Activated CD8-positive, alpha-beta memory T cell treated with anti-CD3 and anti-CD28 coated beads for 4 hours (primary cell): ENCODE data around the gene ST6GAL2.

ENCODE experiments used
- DNase-seq, 2 donors: peaks; one replicate each; pipeline ENCODE4 v3.0.0-alpha.2; 2020; ENCODE audit warnings: low read depth in 2 of 2

Gene ST6GAL2

DNA sequence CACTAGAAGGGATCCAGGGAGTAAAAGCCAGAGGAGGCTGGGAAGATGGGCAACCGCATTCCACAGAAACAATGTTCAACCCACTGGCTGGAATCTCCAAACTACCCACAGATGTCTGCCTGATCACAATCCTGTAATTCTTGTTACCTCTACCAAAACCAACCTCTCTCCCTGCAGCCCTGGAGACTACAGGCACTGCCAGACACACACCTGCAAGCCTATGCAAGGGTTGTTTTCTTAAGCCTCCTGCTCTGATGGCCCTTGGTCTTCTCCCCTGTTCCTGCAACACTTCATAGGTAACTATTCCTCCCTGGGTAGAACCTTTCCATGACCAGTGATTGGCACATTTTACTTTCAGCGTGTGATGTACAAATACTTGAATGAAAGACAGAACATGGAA, 21.9 kb downstream of the ST6GAL2 start:
- DNase-seq: no peak

DNA sequence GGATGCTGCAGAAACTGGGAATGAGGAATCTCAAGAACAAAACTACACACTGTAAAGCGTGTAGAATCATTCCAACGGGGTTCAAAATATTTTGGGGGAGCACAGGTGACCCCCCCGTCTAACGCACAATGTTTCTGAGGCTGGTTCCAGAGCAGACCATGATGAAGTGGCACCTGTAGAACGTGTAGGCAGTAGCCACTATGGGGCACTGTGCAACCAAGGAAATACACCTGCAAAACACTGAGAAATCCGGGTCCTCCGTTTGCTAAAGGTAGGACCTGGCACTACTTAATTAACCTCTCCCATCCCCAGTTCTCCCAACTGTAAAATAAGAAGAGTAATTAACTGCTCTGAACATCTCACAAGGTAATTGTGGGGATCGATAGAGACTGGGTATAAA, 22.6 kb downstream of the ST6GAL2 start:
- DNase-seq: no peak

- DNase-seq: no peak
Observed at GRCh38 chr2:106859498-106859897, 26.5 kb downstream of the ST6GAL2 start.

GRCh38 chr2:106858810-106859209, 27.2 kb downstream of the ST6GAL2 start:
- no peak for DNase-seq

GRCh38 chr2:106857882-106858478, 28.0 kb downstream of the ST6GAL2 start:
- no peak for DNase-seq

DNA sequence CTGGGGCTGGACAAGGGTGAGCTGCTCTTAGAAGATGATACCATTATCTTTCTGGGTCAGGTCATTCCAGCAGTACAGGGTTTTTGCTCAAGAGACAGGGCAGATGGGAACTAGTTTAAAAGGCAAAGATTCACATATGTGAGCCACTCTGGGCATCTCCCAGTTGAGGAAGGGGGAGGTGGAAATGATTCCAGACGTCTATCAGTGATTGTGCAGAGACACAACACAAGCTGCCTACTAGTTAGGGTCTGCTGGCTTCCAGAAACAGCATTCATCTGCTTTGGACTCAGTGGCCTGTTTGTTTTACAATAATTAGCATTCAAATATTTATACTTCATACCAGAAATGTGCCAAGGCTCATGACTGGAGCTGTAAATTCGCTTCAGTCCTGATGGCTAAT, 32.3 kb downstream of the ST6GAL2 start:
- DNase-seq: no peak

DNA sequence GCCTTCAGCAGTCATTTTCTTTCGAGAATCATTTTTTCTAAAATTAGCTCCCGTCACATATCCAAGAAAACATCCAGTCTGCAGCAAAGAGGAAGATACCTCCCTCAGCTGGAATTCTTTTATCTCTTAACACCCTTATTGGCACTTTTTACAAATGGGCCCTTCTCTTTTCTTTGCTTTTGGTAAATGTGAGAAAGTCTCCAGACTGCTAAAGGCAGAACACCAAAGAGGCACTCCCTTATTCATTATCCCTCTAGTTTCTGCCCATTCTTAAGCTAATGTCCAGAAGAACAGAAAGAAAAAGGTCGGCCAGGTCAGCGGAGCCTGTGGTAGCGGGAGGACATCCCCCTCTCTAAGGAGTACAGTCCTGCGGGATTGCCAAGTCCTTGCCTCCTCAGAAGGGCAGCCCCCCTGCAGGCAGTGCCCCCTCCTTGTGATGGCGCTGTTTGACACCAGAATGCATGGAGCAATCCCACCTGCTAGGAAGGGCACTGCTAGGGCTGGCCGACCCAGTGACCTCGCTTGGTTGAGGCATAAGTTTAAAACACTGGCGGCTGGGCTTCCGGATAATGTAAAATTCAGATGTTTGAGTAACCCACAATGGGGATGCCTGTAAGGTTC, 34.0 kb downstream of the ST6GAL2 start:
- no peak for DNase-seq

- no peak for DNase-seq
Observed at GRCh38 chr2:106851087-106851874, 34.7 kb downstream of the ST6GAL2 start.

- DNase-seq: no peak
Observed at GRCh38 chr2:106849253-106849652, 36.7 kb downstream of the ST6GAL2 start.

DNA sequence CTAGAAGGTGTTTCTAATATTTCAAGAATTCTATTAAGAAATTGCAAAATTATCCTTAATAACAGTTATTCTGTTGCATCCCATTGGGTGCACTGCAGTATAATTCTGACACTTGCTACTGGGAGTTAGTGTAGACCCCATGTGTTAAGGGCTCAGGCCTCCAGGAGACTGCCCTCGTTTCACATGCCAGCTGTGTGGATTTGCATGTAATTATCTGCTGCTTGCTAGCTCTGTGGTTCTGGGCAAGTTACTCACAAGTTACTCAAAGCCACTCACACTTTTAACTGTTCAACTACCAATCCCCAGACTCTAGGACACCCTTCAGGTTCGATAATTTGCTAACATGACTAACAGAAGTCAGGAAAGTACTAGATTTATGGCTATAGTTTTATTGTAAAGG, 38.6 kb downstream of the ST6GAL2 start:
- DNase-seq: no peak

DNA sequence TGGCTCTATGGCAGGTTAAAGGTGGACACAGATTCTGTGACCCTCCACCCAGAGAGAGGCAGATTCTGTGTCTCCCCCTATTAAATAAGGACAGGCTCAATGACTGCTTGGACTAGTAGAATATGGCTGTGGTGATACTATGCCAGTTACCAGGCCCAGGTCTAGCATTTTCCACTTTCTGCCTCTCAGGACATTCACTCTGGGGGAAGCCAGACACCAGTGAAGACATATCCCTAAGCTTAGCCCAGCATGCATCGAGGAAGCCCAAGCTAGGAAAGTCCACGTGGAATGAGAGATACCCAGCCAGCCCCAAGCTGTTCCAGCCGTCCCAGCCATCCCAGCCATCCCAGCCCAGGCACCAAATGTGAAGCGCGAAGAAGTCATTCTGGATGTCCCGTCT, 40.3 kb downstream of the ST6GAL2 start:
- DNase-seq: no peak

DNA sequence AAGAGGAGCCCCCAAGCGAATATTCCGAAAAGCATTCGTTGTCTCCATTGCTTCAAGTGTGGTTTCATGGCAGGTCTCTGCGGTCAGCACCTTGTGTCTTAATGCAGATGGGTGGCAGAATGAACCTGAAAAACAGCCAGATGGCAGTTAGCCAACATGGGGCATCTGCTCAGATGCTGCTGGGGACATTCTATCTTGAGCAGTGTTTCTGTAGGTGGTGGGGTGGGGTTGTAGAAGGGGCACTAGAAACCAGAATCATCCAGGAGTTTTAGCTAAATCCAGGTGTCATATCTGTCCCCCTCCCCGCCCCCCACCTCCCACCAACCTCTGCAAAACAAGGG, 42.1 kb downstream of the ST6GAL2 start:
- no peak for DNase-seq

GRCh38 chr2:106843001-106843909, 42.7 kb downstream of the ST6GAL2 start:
- no peak for DNase-seq

GRCh38 chr2:106841886-106842645, 43.9 kb downstream of the ST6GAL2 start:
- DNase-seq: no peak

- no peak for DNase-seq
Observed at GRCh38 chr2:106840818-106841217, 45.1 kb downstream of the ST6GAL2 start.

DNA sequence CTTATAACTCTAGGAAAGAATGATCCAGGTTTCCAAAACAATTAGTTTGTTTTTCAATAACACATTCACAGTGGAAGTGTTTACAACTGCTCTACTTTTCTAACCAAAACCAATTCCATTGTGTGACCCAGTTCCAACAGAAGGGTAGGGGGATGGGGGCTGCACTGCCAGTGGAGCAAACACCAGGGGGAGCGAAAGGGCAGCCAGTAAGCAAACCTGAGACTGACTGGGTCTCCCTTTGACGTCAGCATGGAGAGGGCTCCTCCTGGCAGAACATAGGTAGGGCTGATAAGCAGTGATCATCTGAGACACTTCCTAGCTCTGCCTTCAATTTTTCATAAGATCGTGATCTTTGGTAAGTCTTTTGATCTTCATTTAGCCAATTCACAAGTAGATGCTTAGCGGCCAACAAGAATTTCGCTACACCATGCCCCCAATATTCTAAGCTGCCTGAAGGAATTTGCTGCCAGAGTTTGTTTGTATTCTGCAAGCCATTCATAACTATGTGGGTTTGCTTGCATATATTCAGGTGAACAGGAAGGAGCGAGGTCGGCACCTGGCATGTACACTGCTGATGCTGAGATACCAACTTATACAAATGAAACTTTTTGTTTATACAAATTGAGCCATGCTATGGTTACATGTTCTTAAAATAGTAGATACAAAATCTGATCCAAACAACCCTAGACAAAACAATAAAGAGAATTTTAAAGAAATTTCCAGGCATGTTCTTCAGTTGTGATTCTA, 45.9 kb downstream of the ST6GAL2 start:
- no peak for DNase-seq

GRCh38 chr2:106833256-106833655, 52.7 kb downstream of the ST6GAL2 start:
- DNase-seq: no peak

- DNase-seq: no peak
Observed at GRCh38 chr2:106831816-106832569, 54.0 kb downstream of the ST6GAL2 start.

- no peak for DNase-seq
Observed at GRCh38 chr2:106831241-106831640, 54.7 kb downstream of the ST6GAL2 start.

GRCh38 chr2:106830191-106830590, 55.8 kb downstream of the ST6GAL2 start:
- DNase-seq: no peak
